Uterus (tissue), 4 donors: ENCODE data around the gene MRPL19. TPM values are rescaled to one million over a fixed set of nuclear protein-coding genes. Genes with fewer than 3 reads are reported as not detected.

Experiments used
- DNase-seq, 2 donors: peaks; one replicate each; pipeline ENCODE4 v3.0.0-alpha.2; 2019 to 2020
- H3K27ac ChIP-seq, 2 donors: fragments of 200-600 bp; sonication (generic); 1 replicate in 1 of 2; 2 replicates in 1 of 2; pipeline ENCODE4 v1.5.1; 2016 to 2018
- H3K27me3 ChIP-seq, 2 donors: fragments of 200-600 bp; sonication (generic); one replicate each; pipeline ENCODE4 v1.5.1; 2018 to 2019; ENCODE audit warnings: control low read depth in 1 of 2
- H3K36me3 ChIP-seq, 2 donors: fragments of 200-600 bp; sonication (generic); one replicate each; pipeline ENCODE4 v1.5.1; 2019; ENCODE audit warnings: control low read depth in 1 of 2
- H3K4me1 ChIP-seq, 2 donors: fragments of 200-600 bp; sonication (generic); one replicate each; pipeline ENCODE4 v1.5.1; 2018 to 2019; ENCODE audit warnings: control low read depth in 1 of 2
- H3K4me3 ChIP-seq, 2 donors: fragments of 200-600 bp; sonication (generic); 1 replicate in 1 of 2; 2 replicates in 1 of 2; pipeline ENCODE4 v1.5.1; 2018 to 2019; ENCODE audit warnings: mild to moderate bottlenecking in 1 of 2
- H3K9me3 ChIP-seq, 2 donors: fragments of 200-600 bp; sonication (generic); one replicate each; pipeline ENCODE4 v1.5.1; 2019; ENCODE audit warnings: control low read depth in 1 of 2
- POLR2A ChIP-seq, 2 donors: fragments of 450-650 bp; IDR thresholded peaks; one replicate each; pipeline ENCODE4 v1.6.1; 2016; ENCODE audit warnings: antibody characterized with exemption in 2 of 2, mild to moderate bottlenecking in 1 of 2, moderate library complexity in 1 of 2
- intact Hi-C: fragments of 100-400 bp; cut with DNase I; formaldehyde crosslinking; loops from one replicate; pipeline ENCODE4 v1.15.1; 2023; ENCODE audit warnings: low total_unique reads
- total RNA-seq, 4 donors: library from RNA; depleted of rRNA in 3 of 4; stranded (reverse); fragments of >200 nt in 3 of 4; gene quantifications; one replicate each; pipeline versions ENCODE4 v1.1.0 to v1.2.4, GENCODE V29; 2014 to 2023
- TF ChIP-seq, protein P1 (sequence below), 4 experiments: fragments of 200-600 bp in 2 of 4; fragments of 450-650 bp in 2 of 4; sonication (generic) in 2 of 4; IDR thresholded peaks; one replicate each; pipeline ENCODE4 v1.5.1; 2016 to 2019; ENCODE audit warnings: antibody characterized with exemption in 4 of 4, mild to moderate bottlenecking in 2 of 4, moderate library complexity in 1 of 4
- donor health status: DM: yes; HTN: yes; CAD: no.

The MRPL19 gene
- total RNA-seq, 4 donors from 2014 or later, result 27.9 to 64.0 (median 45.8) TPM

DNA sequence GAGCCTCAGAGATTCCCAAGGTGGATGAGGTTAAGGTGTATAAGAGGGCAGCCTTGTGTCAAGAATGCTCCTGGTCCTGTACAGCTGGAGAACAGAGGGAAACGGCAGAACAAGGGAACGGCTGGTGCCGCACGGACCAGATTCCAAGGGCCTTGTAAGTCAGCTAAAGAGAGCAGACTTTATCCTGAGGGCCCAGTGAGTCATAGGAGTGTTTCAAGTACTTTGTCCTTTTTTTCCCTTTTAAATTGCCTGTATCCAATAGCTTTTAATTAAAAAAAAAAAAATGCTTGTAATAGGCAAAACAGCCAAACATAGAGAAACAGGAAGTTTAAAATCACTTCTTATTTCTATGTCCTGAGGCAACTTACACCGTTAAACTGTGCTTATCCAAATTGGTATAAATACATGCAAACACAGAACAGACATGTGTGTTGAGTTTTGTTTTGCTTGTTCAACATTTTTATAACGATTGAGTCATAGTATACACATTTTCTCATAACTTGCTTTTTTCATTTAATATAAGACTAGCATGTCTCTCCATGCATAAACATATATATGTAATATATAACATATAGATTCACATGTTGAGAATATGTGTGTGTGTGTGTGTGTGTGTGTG is 43.8 kb upstream of the MRPL19 start:
- TF ChIP-seq, protein P1, sequence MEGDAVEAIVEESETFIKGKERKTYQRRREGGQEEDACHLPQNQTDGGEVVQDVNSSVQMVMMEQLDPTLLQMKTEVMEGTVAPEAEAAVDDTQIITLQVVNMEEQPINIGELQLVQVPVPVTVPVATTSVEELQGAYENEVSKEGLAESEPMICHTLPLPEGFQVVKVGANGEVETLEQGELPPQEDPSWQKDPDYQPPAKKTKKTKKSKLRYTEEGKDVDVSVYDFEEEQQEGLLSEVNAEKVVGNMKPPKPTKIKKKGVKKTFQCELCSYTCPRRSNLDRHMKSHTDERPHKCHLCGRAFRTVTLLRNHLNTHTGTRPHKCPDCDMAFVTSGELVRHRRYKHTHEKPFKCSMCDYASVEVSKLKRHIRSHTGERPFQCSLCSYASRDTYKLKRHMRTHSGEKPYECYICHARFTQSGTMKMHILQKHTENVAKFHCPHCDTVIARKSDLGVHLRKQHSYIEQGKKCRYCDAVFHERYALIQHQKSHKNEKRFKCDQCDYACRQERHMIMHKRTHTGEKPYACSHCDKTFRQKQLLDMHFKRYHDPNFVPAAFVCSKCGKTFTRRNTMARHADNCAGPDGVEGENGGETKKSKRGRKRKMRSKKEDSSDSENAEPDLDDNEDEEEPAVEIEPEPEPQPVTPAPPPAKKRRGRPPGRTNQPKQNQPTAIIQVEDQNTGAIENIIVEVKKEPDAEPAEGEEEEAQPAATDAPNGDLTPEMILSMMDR (IDR thresholded peaks at IDR 0.05), result no peak
- no peak for TF ChIP-seq POLR2A (IDR thresholded peaks at IDR 0.05)
- Histone ChIP-seq H3K4me3 (no peak overlapping the region), H3K36me3 (no peaks in the 10 kb centered on the region), H3K27me3 (no peaks in the 10 kb centered on the region), H3K4me1 (no peaks in the 10 kb centered on the region), H3K9me3 (no peaks in the 10 kb centered on the region), H3K27ac (no peak overlapping the region)
- DNase-seq, result no peak
- intact Hi-C loops, result no loop called here

DNA sequence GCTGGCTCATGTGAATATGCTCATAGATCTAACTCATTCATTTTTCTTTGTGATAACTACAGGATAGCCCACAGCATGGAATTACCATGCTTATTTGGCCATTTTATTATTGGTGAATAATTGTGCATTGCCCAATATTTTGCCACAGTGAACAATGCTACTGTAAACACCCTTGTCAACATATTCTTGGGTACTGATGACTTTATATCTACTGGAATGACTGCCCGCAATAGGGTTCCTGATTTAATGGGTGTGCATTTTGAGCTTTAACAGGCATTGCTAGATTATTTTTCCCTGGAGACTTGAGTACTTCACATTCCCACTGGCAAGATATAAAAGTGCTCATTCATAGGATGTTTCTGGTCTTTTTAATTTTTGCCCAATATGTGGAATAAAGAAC is 43.1 kb upstream of the MRPL19 start:
- intact Hi-C loops, result no loop called here
- Histone ChIP-seq H3K27me3 (no peaks in the 10 kb centered on the region), H3K4me3 (no peak overlapping the region), H3K9me3 (no peaks in the 10 kb centered on the region), H3K4me1 (no peaks in the 10 kb centered on the region), H3K27ac (no peak overlapping the region), H3K36me3 (no peaks in the 10 kb centered on the region)
- no peak for DNase-seq
- TF ChIP-seq, protein P1 (IDR thresholded peaks at IDR 0.05), result no peak
- no peak for TF ChIP-seq POLR2A (IDR thresholded peaks at IDR 0.05)

DNA sequence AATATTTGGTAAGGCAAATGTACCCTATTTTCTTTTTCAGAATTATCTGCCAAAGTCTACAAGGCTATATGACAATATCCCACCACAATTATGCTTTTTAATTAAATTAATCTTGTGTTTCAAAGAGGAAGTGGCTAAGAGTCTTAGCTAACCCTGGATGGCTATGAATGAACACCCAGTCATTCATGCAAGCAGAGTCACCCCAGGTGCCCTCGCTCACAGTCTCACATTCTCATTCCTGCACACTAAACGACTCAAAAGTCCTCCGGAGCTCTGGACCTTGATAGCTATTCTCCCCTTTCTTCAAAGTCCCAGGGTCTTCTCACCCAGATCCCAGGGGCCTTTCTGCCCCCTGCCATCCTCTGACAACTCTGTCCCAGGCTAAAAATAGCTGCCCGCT is 42.1 kb upstream of the MRPL19 start:
- no peak for TF ChIP-seq POLR2A (IDR thresholded peaks at IDR 0.05)
- TF ChIP-seq, protein P1 (IDR thresholded peaks at IDR 0.05), result no peak
- Histone ChIP-seq H3K27ac (no peak overlapping the region), H3K27me3 (no peaks in the 10 kb centered on the region), H3K4me3 (no peak overlapping the region), H3K9me3 (no peaks in the 10 kb centered on the region), H3K4me1 (no peaks in the 10 kb centered on the region), H3K36me3 (no peaks in the 10 kb centered on the region)
- intact Hi-C loops, result no loop called here
- no peak for DNase-seq

DNA sequence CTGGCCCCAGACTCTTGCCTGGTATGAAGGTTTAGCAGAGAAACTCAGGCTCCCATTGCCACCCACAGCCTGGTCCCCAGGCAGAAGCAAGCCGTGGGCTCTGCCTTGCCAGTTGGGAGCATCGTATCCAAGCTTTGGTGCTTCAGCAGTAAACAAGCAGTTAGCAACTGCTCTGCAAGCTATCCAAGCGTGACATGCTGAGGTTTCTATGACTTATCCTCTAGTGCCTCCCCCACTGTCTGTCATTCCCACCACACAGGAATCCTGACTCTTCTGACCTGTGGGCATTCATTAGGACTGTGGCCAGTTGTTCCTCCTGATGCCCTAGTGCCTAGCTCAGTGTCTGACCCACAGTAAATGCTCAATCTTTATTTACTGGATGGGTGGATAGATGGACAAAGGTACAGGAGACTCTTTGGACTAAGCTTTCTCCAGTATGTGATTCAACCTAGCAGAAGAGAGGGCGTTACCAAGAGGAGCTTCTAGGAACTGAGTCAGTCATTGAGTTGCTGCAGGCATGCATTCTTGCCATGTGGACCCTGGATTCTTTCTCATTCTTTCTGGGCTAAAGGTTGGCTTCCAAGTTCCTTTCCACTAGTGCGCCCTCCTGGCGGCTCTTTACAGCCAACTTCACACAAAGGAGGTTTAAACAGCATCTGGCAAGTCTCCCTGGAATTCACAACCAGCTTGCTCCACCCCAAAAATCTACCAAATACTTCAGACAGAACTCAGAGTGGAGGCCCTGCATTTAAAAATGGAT is 40.6 kb upstream of the MRPL19 start:
- no peaks in the 10 kb centered on the region for H3K9me3 ChIP-seq
- no peaks in the 10 kb centered on the region for H3K4me1 ChIP-seq
- H3K4me3 ChIP-seq, result no peak overlapping the region
- H3K27ac ChIP-seq, result no peak overlapping the region
- TF ChIP-seq, protein P1 (IDR thresholded peaks at IDR 0.05), result no peak
- TF ChIP-seq POLR2A (IDR thresholded peaks at IDR 0.05), result no peak
- no peaks in the 10 kb centered on the region for H3K36me3 ChIP-seq
- no peak for DNase-seq
- intact Hi-C loops, result no loop called here
- H3K27me3 ChIP-seq, result no peaks in the 10 kb centered on the region

DNA sequence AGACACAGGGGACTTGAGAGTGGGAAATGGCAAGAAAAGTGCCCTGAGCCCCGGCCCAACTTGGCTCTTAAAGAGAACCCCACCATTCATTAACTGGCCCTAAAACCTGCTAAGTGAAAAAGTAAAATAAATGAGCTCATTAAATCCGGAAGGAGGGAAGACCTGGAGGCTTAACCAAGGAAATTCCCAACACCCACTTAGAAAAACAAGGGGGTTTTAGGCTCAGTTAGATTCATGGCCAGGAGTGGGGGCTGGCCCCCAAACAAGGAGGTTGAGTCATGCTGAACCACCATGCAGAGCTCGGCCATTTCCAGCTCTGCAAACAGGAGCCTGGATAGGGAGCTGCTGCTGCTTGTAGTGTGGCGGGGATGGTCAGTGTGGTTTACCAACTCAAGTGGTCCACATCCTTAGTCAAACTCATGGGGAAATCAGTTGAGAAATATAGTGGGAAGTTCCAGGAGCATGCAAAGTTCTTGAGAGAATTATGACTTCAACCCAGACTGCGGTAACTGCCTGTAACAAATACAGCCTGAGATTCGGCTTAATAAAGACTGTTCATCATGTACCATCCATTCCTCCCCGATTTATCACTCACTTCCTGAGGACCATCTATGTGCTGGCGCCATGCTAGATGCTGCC is 39.7 kb upstream of the MRPL19 start:
- no peaks in the 10 kb centered on the region for H3K27me3 ChIP-seq
- no peaks in the 10 kb centered on the region for H3K36me3 ChIP-seq
- no peaks in the 10 kb centered on the region for H3K4me1 ChIP-seq
- TF ChIP-seq, protein P1 (IDR thresholded peaks at IDR 0.05), result no peak
- TF ChIP-seq POLR2A (IDR thresholded peaks at IDR 0.05), result no peak
- H3K9me3 ChIP-seq, result no peaks in the 10 kb centered on the region
- H3K27ac ChIP-seq, result no peak overlapping the region
- no peak overlapping the region for H3K4me3 ChIP-seq
- DNase-seq, result no peak
- intact Hi-C loops, result no loop called here
